Astrocyte (in vitro differentiated cells and primary cell): Measurements from ENCODE around the gene VOPP1. TPM values are rescaled to one million over a fixed set of nuclear protein-coding genes. Genes with fewer than 3 reads are reported as not detected.

Experiments used
- DNase-seq: peaks from one replicate; pipeline ENCODE4 v3.0.0-alpha.2; 2010; ENCODE audit warnings: low read depth
- FAIRE-seq: peaks from 2 replicates; lab custom pipeline; 2011; peaks lifted over from hg19 to GRCh38; lab: Jason Lieb, UNC
- H2AFZ ChIP-seq: 2 replicates; pipeline ENCODE4 v1.6.0; 2012; ENCODE audit warnings: low read depth, low read length, inconsistent platforms
- H3K27ac ChIP-seq: 2 replicates; pipeline ENCODE4 v1.5.1; 2011; ENCODE audit warnings: low read depth, low read length, inconsistent platforms
- H3K27me3 ChIP-seq: 2 replicates; pipeline ENCODE4 v1.6.0; 2011; ENCODE audit warnings: low read length, inconsistent platforms; ENCODE audit not compliant: insufficient read depth
- H3K36me3 ChIP-seq: 2 replicates; pipeline ENCODE4 v1.5.1; 2011; ENCODE audit warnings: low read length, inconsistent platforms; ENCODE audit not compliant: insufficient read depth
- H3K4me1 ChIP-seq: 2 replicates; pipeline ENCODE4 v1.5.1; 2011; ENCODE audit warnings: low read length, inconsistent platforms; ENCODE audit not compliant: insufficient read depth
- H3K4me2 ChIP-seq: 2 replicates; pipeline ENCODE4 v1.6.0; 2012; ENCODE audit warnings: low read length, inconsistent platforms
- H3K4me3 ChIP-seq: 2 replicates; pipeline ENCODE4 v1.5.1; 2011; ENCODE audit warnings: low read depth, mild to moderate bottlenecking, low read length, inconsistent platforms; ENCODE audit not compliant: insufficient read depth
- H3K79me2 ChIP-seq: 2 replicates; pipeline ENCODE4 v1.6.0; 2012; ENCODE audit warnings: mild to moderate bottlenecking, low read length, inconsistent platforms; ENCODE audit not compliant: insufficient read depth
- H3K9ac ChIP-seq: 2 replicates; pipeline ENCODE4 v1.6.0; 2012; ENCODE audit warnings: mild to moderate bottlenecking, low read length, inconsistent platforms
- H3K9me3 ChIP-seq: 2 replicates; pipeline ENCODE4 v1.5.1; 2012; ENCODE audit warnings: low read depth, mild to moderate bottlenecking, low read length, inconsistent platforms; ENCODE audit not compliant: insufficient read depth
- H4K20me1 ChIP-seq: 2 replicates; pipeline ENCODE4 v1.6.0; 2012; ENCODE audit warnings: low read length, inconsistent platforms; ENCODE audit not compliant: insufficient read depth
- H3K27ac Mint-ChIP-seq: one replicate; pipeline ENCODE4 v1.8.0; 2021; ENCODE audit warnings: mild to moderate bottlenecking, mixed read lengths; ENCODE audit not compliant: unreplicated experiment
- H3K27me3 Mint-ChIP-seq: one replicate; pipeline ENCODE4 v1.8.0; 2021; ENCODE audit warnings: low read depth, mixed read lengths; ENCODE audit not compliant: unreplicated experiment
- H3K36me3 Mint-ChIP-seq: one replicate; pipeline ENCODE4 v1.8.0; 2021; ENCODE audit warnings: low read depth, mixed read lengths; ENCODE audit not compliant: unreplicated experiment
- H3K4me1 Mint-ChIP-seq: one replicate; pipeline ENCODE4 v1.8.0; 2021; ENCODE audit warnings: low read depth, mixed read lengths; ENCODE audit not compliant: unreplicated experiment
- H3K4me3 Mint-ChIP-seq: one replicate; pipeline ENCODE4 v1.8.0; 2021; ENCODE audit warnings: mild to moderate bottlenecking, moderate library complexity, mixed read lengths; ENCODE audit not compliant: unreplicated experiment
- H3K9me3 Mint-ChIP-seq: one replicate; pipeline ENCODE4 v1.8.0; 2021; ENCODE audit warnings: mild to moderate bottlenecking, mixed read lengths; ENCODE audit not compliant: unreplicated experiment
- CTCF ChIP-seq: IDR thresholded peaks from 2 replicates; pipeline ENCODE4 v1.5.1; 2011; ENCODE audit warnings: low read depth, mild to moderate bottlenecking, inconsistent platforms, low read length, moderate library complexity; ENCODE audit not compliant: insufficient read depth
- EZH2 ChIP-seq: IDR thresholded peaks from 2 replicates; pipeline ENCODE4 v1.6.1; 2012; ENCODE audit warnings: mild to moderate bottlenecking, low read length, inconsistent platforms; ENCODE audit not compliant: insufficient read depth
- total RNA-seq: library from RNA; stranded (reverse); gene quantifications from 2 replicates; pipeline ENCODE4 v1.2.1, GENCODE V29; 2021

Gene VOPP1
- total RNA-seq, 1 donor from 2014 or later = 133 TPM

DNA sequence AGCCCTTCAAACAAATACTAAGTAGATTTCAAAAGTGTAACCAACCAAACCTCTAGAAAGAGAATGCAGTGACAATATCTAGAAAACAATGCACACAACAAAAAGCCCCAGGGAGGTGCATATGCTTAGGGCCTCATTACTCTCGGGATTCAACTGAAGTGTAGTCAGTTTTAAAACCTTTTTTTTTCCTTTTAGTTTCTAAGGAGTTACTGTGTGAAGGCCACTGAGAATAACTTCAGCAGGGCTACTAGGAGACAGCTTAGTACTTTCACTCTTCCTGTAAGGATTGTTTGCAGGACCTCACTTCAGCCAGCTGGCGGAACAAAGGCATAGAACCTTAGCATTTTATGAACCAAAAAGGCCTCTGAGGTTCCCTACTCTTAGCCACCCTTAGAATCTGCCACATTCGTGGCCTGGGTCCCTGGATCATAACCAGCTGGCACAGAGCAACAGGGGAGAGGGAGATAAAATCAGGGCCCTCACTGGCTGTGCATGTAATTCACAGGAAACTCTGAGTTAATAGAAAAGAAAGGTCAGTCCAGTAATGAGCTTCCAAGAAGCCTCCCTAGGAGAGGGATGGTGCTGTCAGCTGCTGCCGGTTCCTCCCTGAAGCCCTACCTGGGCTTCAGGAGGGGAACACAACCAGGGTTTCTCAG, 3.6 kb downstream of the VOPP1 start:
- Mint-ChIP-seq H3K27ac (no peak overlapping the region), H3K36me3 (peaks cover 8% of the 10 kb centered on the region), H3K9me3 (no peaks in the 10 kb centered on the region), H3K4me3 (peak overlapping the region; percentile 34), H3K27me3 (no peaks in the 10 kb centered on the region), H3K4me1 (peaks cover 50% of the 10 kb centered on the region)
- Histone ChIP-seq H3K9me3 (no peaks in the 10 kb centered on the region), H3K36me3 (no peaks in the 10 kb centered on the region), H3K27ac (peak overlapping the region; percentile 29), H3K27me3 (no peaks in the 10 kb centered on the region), H3K4me2 (peak overlapping the region; percentile 82), H3K79me2 (peaks cover 81% of the 10 kb centered on the region), H4K20me1 (peaks cover 59% of the 10 kb centered on the region), H2AFZ (no peak overlapping the region), H3K9ac (peak overlapping the region; percentile 88), H3K4me1 (peaks cover 38% of the 10 kb centered on the region), H3K4me3 (peak overlapping the region; percentile 14)
- DNase-seq (no peak), FAIRE-seq (no peak)
- TF ChIP-seq EZH2 (no peak), CTCF (no peak)

DNA sequence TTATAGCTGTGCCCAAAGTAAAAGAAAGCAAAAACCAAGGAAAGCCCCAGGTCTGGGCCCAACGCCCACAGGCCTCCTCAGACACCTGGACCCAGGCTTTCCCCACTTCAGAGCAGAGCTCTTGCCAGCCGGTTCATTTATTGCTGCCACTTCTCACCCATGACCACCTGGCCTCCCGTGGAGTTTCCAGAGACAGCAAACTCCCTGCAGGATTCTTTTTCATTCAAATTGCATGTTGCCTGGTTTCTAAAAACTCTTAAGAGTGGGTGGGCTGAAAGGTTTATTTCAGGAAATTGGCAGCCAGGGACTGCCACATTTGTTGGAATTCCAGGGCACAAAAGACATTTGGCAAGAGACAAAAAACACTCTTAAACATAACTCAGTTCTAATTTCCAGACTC, 4.7 kb downstream of the VOPP1 start:
- Histone ChIP-seq H3K79me2 (peaks cover 91% of the 10 kb centered on the region), H3K36me3 (no peaks in the 10 kb centered on the region), H2AFZ (no peak overlapping the region), H3K9me3 (no peaks in the 10 kb centered on the region), H3K27ac (no peak overlapping the region), H3K4me2 (no peak overlapping the region), H3K9ac (no peak overlapping the region), H3K4me3 (no peak overlapping the region), H3K27me3 (no peaks in the 10 kb centered on the region), H3K4me1 (peaks cover 26% of the 10 kb centered on the region), H4K20me1 (peaks cover 67% of the 10 kb centered on the region)
- Mint-ChIP-seq H3K27ac (no peak overlapping the region), H3K36me3 (peaks cover 8% of the 10 kb centered on the region), H3K4me1 (peaks cover 44% of the 10 kb centered on the region), H3K4me3 (no peak overlapping the region), H3K27me3 (no peaks in the 10 kb centered on the region), H3K9me3 (no peaks in the 10 kb centered on the region)
- TF ChIP-seq CTCF (no peak), EZH2 (no peak)
- FAIRE-seq (no peak), DNase-seq (no peak)

DNA sequence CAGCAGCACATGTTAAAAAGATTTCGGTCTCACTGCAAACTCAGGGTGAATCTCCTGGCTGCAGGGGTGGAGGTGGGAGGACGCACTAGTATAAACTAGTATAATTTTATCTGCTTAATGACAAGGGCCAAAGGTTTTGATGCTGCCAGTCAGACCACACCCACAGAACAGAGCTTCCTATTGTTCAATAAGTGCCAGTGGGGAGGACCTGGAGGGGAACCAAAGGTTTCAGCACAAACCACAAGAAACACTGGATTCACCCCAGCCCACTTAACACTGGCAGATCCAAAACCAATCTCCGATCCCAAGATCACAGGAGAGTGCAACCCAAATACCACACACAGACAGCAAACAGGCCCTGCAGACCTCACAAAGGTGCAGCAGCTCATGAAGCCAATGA, 6.6 kb downstream of the VOPP1 start:
- Histone ChIP-seq H3K9ac (no peak overlapping the region), H3K36me3 (no peaks in the 10 kb centered on the region), H3K79me2 (peaks cover 99% of the 10 kb centered on the region), H2AFZ (no peak overlapping the region), H4K20me1 (peaks cover 86% of the 10 kb centered on the region), H3K4me3 (no peak overlapping the region), H3K27ac (no peak overlapping the region), H3K4me2 (no peak overlapping the region), H3K9me3 (no peaks in the 10 kb centered on the region), H3K27me3 (no peaks in the 10 kb centered on the region), H3K4me1 (peaks cover 26% of the 10 kb centered on the region)
- Mint-ChIP-seq H3K27ac (no peak overlapping the region), H3K36me3 (peaks cover 12% of the 10 kb centered on the region), H3K9me3 (no peaks in the 10 kb centered on the region), H3K27me3 (no peaks in the 10 kb centered on the region), H3K4me1 (peaks cover 47% of the 10 kb centered on the region), H3K4me3 (no peak overlapping the region)
- FAIRE-seq = no peak
- DNase-seq = no peak
- TF ChIP-seq CTCF = no peak
